Mammary epithelial cell (primary cell): ENCODE data around the gene TIMM13.

Experiments used
- EZH2 ChIP-seq: IDR thresholded peaks from 2 replicates; pipeline ENCODE4 v1.6.1; 2012; ENCODE audit warnings: low read length, inconsistent platforms, borderline replicate concordance
- TF ChIP-seq, protein P1 (sequence below), 2 donors: IDR thresholded peaks in 1 of 2; conservative IDR thresholded peaks in 1 of 2; 2 replicates each; pipeline ENCODE4 v1.5.1; 2011 to 2012; ENCODE audit warnings: inconsistent platforms in 2 of 2, low read length in 2 of 2, mild to moderate bottlenecking in 2 of 2, control low read depth in 1 of 2, low read depth in 1 of 2; ENCODE audit not compliant: insufficient read depth in 1 of 2; ENCODE audit errors: extremely low read depth in 1 of 2

- TF ChIP-seq, protein P1, sequence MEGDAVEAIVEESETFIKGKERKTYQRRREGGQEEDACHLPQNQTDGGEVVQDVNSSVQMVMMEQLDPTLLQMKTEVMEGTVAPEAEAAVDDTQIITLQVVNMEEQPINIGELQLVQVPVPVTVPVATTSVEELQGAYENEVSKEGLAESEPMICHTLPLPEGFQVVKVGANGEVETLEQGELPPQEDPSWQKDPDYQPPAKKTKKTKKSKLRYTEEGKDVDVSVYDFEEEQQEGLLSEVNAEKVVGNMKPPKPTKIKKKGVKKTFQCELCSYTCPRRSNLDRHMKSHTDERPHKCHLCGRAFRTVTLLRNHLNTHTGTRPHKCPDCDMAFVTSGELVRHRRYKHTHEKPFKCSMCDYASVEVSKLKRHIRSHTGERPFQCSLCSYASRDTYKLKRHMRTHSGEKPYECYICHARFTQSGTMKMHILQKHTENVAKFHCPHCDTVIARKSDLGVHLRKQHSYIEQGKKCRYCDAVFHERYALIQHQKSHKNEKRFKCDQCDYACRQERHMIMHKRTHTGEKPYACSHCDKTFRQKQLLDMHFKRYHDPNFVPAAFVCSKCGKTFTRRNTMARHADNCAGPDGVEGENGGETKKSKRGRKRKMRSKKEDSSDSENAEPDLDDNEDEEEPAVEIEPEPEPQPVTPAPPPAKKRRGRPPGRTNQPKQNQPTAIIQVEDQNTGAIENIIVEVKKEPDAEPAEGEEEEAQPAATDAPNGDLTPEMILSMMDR (conservative IDR thresholded peaks at IDR 0.05 in 1 of 2, IDR thresholded peaks at IDR 0.05 in 1 of 2; ENCODE audit: extremely low read depth in 1 of 2, insufficient read depth in 1 of 2, low read depth in 1 of 2, low read length in 2 of 2): no peak
- TF ChIP-seq EZH2: no peak
Measured at GRCh38 chr19:2392366-2392765, 35.0 kb downstream of the TIMM13 start.
